GM18868 (cell line): Measurements from ENCODE around the gene SLC19A1.

Experiments used
- ATAC-seq: cut with Tn5 transposase; IDR thresholded peaks from one replicate; pipeline ENCODE4 v1.9.1; 2021; ENCODE audit warnings: mild to moderate bottlenecking, moderate library complexity; ENCODE audit not compliant: unreplicated experiment

Gene SLC19A1

GRCh38 chr21:45558044-45558721 is 15.9 kb upstream of the SLC19A1 start:
- ATAC-seq: no peak

GRCh38 chr21:45557616-45558043 is 15.4 kb upstream of the SLC19A1 start:
- ATAC-seq: no peak

GRCh38 chr21:45556645-45557615 is 14.7 kb upstream of the SLC19A1 start:
- ATAC-seq: no peak

GRCh38 chr21:45556302-45556644 is 14.0 kb upstream of the SLC19A1 start:
- ATAC-seq: no peak

- peak; percentile 72 for ATAC-seq
Measured at GRCh38 chr21:45555557-45556301, 13.5 kb upstream of the SLC19A1 start.

- no peak for ATAC-seq
Measured at GRCh38 chr21:45555251-45555556, 13.0 kb upstream of the SLC19A1 start.

- peak; percentile 56 for ATAC-seq
Measured at GRCh38 chr21:45554477-45555175, 12.4 kb upstream of the SLC19A1 start.

- ATAC-seq: no peak
Measured at GRCh38 chr21:45552696-45553391, 10.6 kb upstream of the SLC19A1 start.

GRCh38 chr21:45551783-45552695 is 9.8 kb upstream of the SLC19A1 start:
- ATAC-seq: no peak

- no peak for ATAC-seq
Measured at GRCh38 chr21:45551316-45551715, 9.1 kb upstream of the SLC19A1 start.

- ATAC-seq: no peak
Measured at GRCh38 chr21:45550522-45551210, 8.4 kb upstream of the SLC19A1 start.

- no peak for ATAC-seq
Measured at GRCh38 chr21:45549626-45550463, 7.6 kb upstream of the SLC19A1 start.

GRCh38 chr21:45548711-45549491 is 6.7 kb upstream of the SLC19A1 start:
- ATAC-seq: no peak

- no peak for ATAC-seq
Measured at GRCh38 chr21:45547545-45547900, 5.3 kb upstream of the SLC19A1 start.

GRCh38 chr21:45546636-45547544 is 4.7 kb upstream of the SLC19A1 start:
- no peak for ATAC-seq
